Right ventricle myocardium superior (tissue), 1 donor: ENCODE measurements around the gene HACD2. TPM values are rescaled to one million over a fixed set of nuclear protein-coding genes. Genes with fewer than 3 reads are reported as not detected.

ENCODE experiments used
- ATAC-seq: fragments of 200-7000 bp; cut with Tn5 transposase; one replicate; pipeline ENCODE4 v1.9.1; 2020; ENCODE audit warnings: mild to moderate bottlenecking; ENCODE audit not compliant: poor library complexity
- DNase-seq: peaks from one replicate; pipeline ENCODE4 v3.0.0-alpha.2; 2020
- intact Hi-C: fragments of 100-400 bp; cut with DNase I; formaldehyde crosslinking; loops from one replicate; pipeline ENCODE4 v1.11.2; 2022
- total RNA-seq: library from RNA; stranded (reverse); fragmentation: NEBNext Ultra II Directional; extraction: Animal tissue kit (Norgen Biotek cat#: 25700); gene quantifications from one replicate; pipeline ENCODE4 v1.2.1, GENCODE V29; 2021
- donor health status: DM: no; HTN: yes; CAD: no; lungs with severe emphysema.

The HACD2 gene
- total RNA-seq, 1 donor from 2014 or later, result 9.1 TPM

DNA sequence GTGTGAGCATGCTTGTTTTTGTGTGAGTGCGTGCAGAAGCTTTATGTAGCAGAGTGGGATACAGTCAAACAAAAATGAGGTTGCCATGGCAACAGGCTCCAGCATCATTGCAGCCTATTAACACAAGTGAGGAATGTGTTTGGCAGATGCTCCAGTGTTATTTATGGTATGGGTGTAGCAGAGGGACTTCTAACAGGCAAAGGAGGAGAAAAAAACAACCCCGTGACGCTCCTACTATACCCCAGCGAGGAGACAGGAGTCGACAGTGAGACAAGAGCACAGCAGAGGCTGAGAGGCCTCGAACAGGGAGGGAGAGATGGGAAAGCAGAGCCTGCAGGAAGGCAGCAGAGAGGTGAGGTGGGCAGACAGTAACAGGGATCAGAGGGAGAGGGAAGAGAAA is 140.8 kb downstream of the HACD2 start:
- DNase-seq (no peak), ATAC-seq (peak; percentile 40)
- intact Hi-C loops, result no loop called here

DNA sequence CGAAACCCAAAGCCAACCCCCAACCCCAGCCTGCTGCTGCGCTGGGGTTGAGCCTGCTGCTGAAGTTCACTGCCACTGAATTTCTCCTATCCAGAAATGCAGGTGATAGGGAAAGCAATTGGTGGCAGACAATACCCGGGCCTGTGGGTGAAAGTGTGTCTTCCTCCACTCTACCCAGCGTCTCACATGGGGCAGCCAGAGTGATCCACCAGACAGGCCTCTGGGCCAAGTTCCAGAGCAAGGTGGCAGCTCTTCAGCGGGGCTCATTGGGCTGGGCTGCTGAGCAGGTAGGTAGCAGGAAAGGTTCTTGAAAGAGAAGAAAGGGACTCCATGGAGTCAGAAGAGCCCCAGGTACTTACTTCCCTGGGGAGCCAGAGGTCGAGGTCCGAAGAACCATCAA is 141.9 kb downstream of the HACD2 start:
- ATAC-seq, result peak; percentile 25
- intact Hi-C loops, result no loop called here
- no peak for DNase-seq

DNA sequence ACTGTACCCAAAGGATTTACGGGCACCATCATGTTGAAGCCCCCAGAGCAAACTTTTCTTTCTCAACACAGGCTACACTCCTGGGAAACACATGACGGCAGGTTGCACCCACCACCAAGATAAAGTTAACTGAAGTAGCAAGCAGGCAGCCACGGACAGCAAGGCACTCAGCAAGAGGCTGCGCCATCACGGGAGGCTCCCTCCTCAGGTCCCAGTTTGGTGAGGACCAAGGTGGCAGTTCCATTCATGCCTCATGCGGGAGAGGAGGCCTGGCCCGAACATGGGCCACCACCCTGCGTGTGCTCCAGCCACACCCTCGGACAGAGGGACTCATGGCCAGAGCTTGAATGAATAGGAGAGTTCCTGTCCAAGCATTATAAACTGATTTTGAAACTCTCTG is 142.7 kb downstream of the HACD2 start:
- DNase-seq (no peak), ATAC-seq (no peak)
- intact Hi-C loops, result no loop called here

Other genes starting within 250 kb of the HACD2 start
- 225 TPM for gene ADCY5, start 136.0 kb downstream of the HACD2 start, total RNA-seq